ENCODE results near the gene HLF.

Gene HLF

DNA sequence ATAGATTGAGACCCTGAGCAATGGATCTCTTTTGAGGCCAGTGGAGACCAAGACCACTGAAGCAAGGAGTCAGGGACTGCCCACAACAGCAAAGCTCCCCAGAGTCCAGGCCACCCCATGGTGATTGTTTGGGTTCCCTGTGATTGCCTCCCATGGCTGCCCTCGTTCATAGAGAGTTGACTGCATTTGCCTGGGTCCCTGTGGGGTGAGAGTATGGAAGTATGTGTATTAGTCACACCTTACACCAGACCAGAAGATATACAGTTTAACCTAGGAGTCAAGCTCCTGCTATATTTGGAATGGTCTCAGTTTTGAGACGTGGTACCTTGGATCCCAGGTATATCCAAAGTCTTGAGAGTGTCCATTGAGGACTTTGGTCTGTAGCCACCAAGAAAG is 20.2 kb downstream of the HLF start:
- Histone ChIP-seq H3K27me3 (ENCODE audit: control insufficient read depth, insufficient read depth, low read length) (no peaks in the 10 kb centered on the region), H3K27ac (ENCODE audit: low read depth, low read length) (no peak overlapping the region), H3K4me3 (ENCODE audit: low read depth, low read length) (no peak overlapping the region), H3K9ac (ENCODE audit: low read length) (no peak overlapping the region), H3K4me1 (ENCODE audit: control insufficient read depth, insufficient read depth, low read length) (no peaks in the 10 kb centered on the region), H3K36me3 (ENCODE audit: control insufficient read depth, insufficient read depth, low read length) (no peaks in the 10 kb centered on the region), H3K9me3 (ENCODE audit: control insufficient read depth, insufficient read depth, low read depth, low read length) (no peaks in the 10 kb centered on the region)

- Histone ChIP-seq H3K4me3 (ENCODE audit: low read depth, low read length) (no peak overlapping the region), H3K9ac (ENCODE audit: low read length) (no peak overlapping the region), H3K9me3 (ENCODE audit: control insufficient read depth, insufficient read depth, low read depth, low read length) (no peaks in the 10 kb centered on the region), H3K27ac (ENCODE audit: low read depth, low read length) (no peak overlapping the region), H3K4me1 (ENCODE audit: control insufficient read depth, insufficient read depth, low read length) (no peaks in the 10 kb centered on the region), H3K36me3 (ENCODE audit: control insufficient read depth, insufficient read depth, low read length) (no peaks in the 10 kb centered on the region), H3K27me3 (ENCODE audit: control insufficient read depth, insufficient read depth, low read length) (no peaks in the 10 kb centered on the region)
Measured at GRCh38 chr17:55285340-55286301, 20.9 kb downstream of the HLF start.

DNA sequence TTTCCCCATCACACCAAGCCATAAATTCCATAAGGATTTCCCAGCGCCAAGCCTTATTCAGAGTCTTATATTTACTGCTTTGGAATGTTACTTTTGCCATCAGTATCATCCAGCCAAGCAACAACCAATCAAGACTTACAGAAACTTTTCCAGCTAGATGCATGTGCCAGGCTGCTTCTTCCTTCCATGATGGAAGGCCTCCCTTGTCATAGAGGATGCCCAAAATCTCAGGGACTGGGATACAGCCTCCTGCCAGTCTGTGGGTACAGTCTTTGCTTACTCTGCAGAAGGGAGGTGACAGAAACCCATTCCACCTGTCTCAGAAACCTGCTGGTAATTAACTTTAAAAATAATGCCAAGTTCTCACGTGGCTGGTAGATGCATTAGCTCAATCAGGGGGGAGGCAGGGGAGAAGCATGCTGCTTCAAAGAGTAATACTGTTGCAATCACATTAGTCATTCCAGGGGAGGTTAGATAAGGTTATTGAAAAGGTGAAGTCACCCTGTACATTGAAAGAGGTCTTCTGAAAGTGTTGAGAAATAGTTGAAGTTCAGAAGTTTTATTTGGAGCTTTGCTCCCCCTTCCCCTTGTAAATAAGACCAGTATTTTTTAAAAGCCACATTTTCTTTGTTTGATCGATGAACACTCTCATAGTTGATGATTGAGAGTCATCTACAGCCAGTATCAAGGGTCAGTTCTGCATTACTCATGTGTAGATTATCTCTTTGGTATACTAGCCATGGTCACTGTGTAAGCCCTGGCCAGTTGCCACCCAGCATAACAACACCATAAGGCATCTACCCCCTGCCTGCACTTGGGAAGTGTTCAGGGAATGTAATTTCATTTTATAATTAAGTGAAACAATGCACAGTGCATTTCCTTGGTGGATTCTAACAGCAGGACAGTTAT is 22.2 kb downstream of the HLF start:
- no peaks in the 10 kb centered on the region for H3K4me1 ChIP-seq (ENCODE audit: control insufficient read depth, insufficient read depth, low read length)
- no peak overlapping the region for H3K4me3 ChIP-seq (ENCODE audit: low read depth, low read length)
- H3K9ac ChIP-seq (ENCODE audit: low read length): no peak overlapping the region
- no peaks in the 10 kb centered on the region for H3K36me3 ChIP-seq (ENCODE audit: control insufficient read depth, insufficient read depth, low read length)
- H3K9me3 ChIP-seq (ENCODE audit: control insufficient read depth, insufficient read depth, low read depth, low read length): 0 out of 2 replicates have a peak, but pooled peaks cover 3% of the 10 kb centered on the region
- no peak overlapping the region for H3K27ac ChIP-seq (ENCODE audit: low read depth, low read length)
- no peaks in the 10 kb centered on the region for H3K27me3 ChIP-seq (ENCODE audit: control insufficient read depth, insufficient read depth, low read length)

- no peaks in the 10 kb centered on the region for H3K4me1 ChIP-seq (ENCODE audit: control insufficient read depth, insufficient read depth, low read length)
- no peak overlapping the region for H3K4me3 ChIP-seq (ENCODE audit: low read depth, low read length)
- H3K27me3 ChIP-seq (ENCODE audit: control insufficient read depth, insufficient read depth, low read length): no peaks in the 10 kb centered on the region
- H3K36me3 ChIP-seq (ENCODE audit: control insufficient read depth, insufficient read depth, low read length): no peaks in the 10 kb centered on the region
- 0 out of 2 replicates have a peak, but pooled peaks cover 3% of the 10 kb centered on the region for H3K9me3 ChIP-seq (ENCODE audit: control insufficient read depth, insufficient read depth, low read depth, low read length)
- H3K27ac ChIP-seq (ENCODE audit: low read depth, low read length): no peak overlapping the region
- no peak overlapping the region for H3K9ac ChIP-seq (ENCODE audit: low read length)
Measured at GRCh38 chr17:55288356-55289105, 23.8 kb downstream of the HLF start.

DNA sequence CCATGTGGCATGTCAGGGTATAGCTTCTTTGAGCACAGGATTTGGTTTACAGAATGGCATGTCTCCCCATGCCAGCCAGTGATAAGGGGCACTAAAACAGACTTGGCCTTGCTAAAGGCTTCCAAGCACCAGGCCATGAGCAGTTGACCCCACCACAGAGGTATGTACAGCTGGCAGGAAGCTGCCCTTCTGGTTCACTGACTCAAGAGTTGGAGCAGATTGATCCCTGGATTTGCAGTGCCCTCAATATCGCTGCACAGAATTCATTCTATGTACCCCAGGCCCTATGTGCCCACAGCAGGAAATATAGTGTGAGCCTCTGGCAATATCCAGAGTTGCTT is 24.3 kb downstream of the HLF start:
- no peak overlapping the region for H3K9ac ChIP-seq (ENCODE audit: low read length)
- no peaks in the 10 kb centered on the region for H3K27me3 ChIP-seq (ENCODE audit: control insufficient read depth, insufficient read depth, low read length)
- no peaks in the 10 kb centered on the region for H3K36me3 ChIP-seq (ENCODE audit: control insufficient read depth, insufficient read depth, low read length)
- H3K27ac ChIP-seq (ENCODE audit: low read depth, low read length): no peak overlapping the region
- no peak overlapping the region for H3K4me3 ChIP-seq (ENCODE audit: low read depth, low read length)
- H3K4me1 ChIP-seq (ENCODE audit: control insufficient read depth, insufficient read depth, low read length): no peaks in the 10 kb centered on the region
- H3K9me3 ChIP-seq (ENCODE audit: control insufficient read depth, insufficient read depth, low read depth, low read length): 0 out of 2 replicates have a peak, but pooled peaks cover 3% of the 10 kb centered on the region

- H3K9ac ChIP-seq (ENCODE audit: low read length): no peak overlapping the region
- H3K9me3 ChIP-seq (ENCODE audit: control insufficient read depth, insufficient read depth, low read depth, low read length): 0 out of 2 replicates have a peak, but pooled peaks cover 3% of the 10 kb centered on the region
- H3K27ac ChIP-seq (ENCODE audit: low read depth, low read length): no peak overlapping the region
- no peaks in the 10 kb centered on the region for H3K36me3 ChIP-seq (ENCODE audit: control insufficient read depth, insufficient read depth, low read length)
- no peaks in the 10 kb centered on the region for H3K4me1 ChIP-seq (ENCODE audit: control insufficient read depth, insufficient read depth, low read length)
- no peak overlapping the region for H3K4me3 ChIP-seq (ENCODE audit: low read depth, low read length)
- no peaks in the 10 kb centered on the region for H3K27me3 ChIP-seq (ENCODE audit: control insufficient read depth, insufficient read depth, low read length)
Measured at GRCh38 chr17:55289978-55290377, 25.2 kb downstream of the HLF start.

GRCh38 chr17:55290492-55291113 is 25.8 kb downstream of the HLF start:
- Histone ChIP-seq H3K27me3 (ENCODE audit: control insufficient read depth, insufficient read depth, low read length) (no peaks in the 10 kb centered on the region), H3K9me3 (ENCODE audit: control insufficient read depth, insufficient read depth, low read depth, low read length) (0 out of 2 replicates have a peak, but pooled peaks cover 3% of the 10 kb centered on the region), H3K4me3 (ENCODE audit: low read depth, low read length) (no peak overlapping the region), H3K9ac (ENCODE audit: low read length) (no peak overlapping the region), H3K27ac (ENCODE audit: low read depth, low read length) (no peak overlapping the region), H3K4me1 (ENCODE audit: control insufficient read depth, insufficient read depth, low read length) (no peaks in the 10 kb centered on the region), H3K36me3 (ENCODE audit: control insufficient read depth, insufficient read depth, low read length) (no peaks in the 10 kb centered on the region)

- Histone ChIP-seq H3K4me3 (ENCODE audit: low read depth, low read length) (no peak overlapping the region), H3K9ac (ENCODE audit: low read length) (no peak overlapping the region), H3K36me3 (ENCODE audit: control insufficient read depth, insufficient read depth, low read length) (no peaks in the 10 kb centered on the region), H3K4me1 (ENCODE audit: control insufficient read depth, insufficient read depth, low read length) (no peaks in the 10 kb centered on the region), H3K27ac (ENCODE audit: low read depth, low read length) (no peak overlapping the region), H3K27me3 (ENCODE audit: control insufficient read depth, insufficient read depth, low read length) (no peaks in the 10 kb centered on the region), H3K9me3 (ENCODE audit: control insufficient read depth, insufficient read depth, low read depth, low read length) (0 out of 2 replicates have a peak, but pooled peaks cover 3% of the 10 kb centered on the region)
Measured at GRCh38 chr17:55291114-55291507, 26.4 kb downstream of the HLF start.

DNA sequence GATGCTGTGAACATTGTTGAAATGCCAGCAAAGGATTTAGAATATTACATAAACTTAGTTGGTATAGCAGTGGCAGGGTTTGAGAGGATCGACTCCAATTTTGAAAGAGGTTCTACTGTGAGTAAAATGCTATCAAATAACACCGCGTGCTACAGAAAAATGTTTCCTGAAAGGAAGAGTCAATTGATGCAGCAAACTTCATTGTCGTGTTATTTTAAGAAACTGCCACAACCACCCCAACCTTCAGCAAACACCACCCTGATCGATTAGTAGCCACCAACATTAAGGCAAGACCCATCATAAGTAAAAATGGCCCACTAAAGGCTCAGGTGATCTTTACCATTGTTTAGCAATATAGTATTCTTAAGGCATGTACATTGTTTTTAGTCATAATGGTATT is 27.3 kb downstream of the HLF start:
- H3K27ac ChIP-seq (ENCODE audit: low read depth, low read length): no peak overlapping the region
- no peak overlapping the region for H3K9ac ChIP-seq (ENCODE audit: low read length)
- H3K4me1 ChIP-seq (ENCODE audit: control insufficient read depth, insufficient read depth, low read length): no peaks in the 10 kb centered on the region
- no peak overlapping the region for H3K4me3 ChIP-seq (ENCODE audit: low read depth, low read length)
- H3K9me3 ChIP-seq (ENCODE audit: control insufficient read depth, insufficient read depth, low read depth, low read length): 0 out of 2 replicates have a peak, but pooled peaks cover 3% of the 10 kb centered on the region
- H3K27me3 ChIP-seq (ENCODE audit: control insufficient read depth, insufficient read depth, low read length): no peaks in the 10 kb centered on the region
- H3K36me3 ChIP-seq (ENCODE audit: control insufficient read depth, insufficient read depth, low read length): no peaks in the 10 kb centered on the region

DNA sequence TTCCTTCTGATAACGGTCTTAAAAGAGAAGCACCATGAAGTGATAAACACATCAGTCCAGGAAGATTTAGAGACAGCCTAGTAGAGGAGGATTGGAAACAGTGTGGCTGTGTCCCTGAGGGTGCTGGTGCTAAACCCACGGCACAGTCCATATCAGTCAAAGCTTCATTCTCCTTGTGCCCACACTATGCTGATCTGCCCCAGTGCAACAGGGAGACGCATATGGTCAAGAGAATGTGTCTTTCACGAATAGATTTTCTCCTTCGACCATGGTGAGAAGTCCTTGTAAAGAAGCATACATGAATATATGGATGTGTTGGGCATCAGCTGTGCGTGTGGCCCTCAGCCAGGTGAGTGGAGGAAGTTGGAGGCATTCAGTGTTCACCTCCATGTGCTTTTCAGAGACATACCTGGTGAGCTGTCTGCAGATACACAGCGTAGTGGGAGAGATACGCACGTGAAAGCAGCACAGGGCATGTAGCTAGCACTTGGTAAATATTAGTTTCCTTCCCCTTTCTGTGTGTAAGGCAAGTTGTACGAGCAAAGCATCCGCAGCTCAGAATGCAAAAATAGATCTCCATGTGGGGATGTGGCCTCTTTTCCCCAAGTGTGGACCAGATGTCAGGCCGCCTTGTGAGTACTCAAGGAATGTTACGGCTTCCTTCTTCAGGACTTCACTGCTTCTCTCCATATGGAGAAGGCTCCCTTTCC is 29.4 kb downstream of the HLF start:
- Histone ChIP-seq H3K27ac (ENCODE audit: low read depth, low read length) (no peak overlapping the region), H3K4me3 (ENCODE audit: low read depth, low read length) (no peak overlapping the region), H3K27me3 (ENCODE audit: control insufficient read depth, insufficient read depth, low read length) (no peaks in the 10 kb centered on the region), H3K4me1 (ENCODE audit: control insufficient read depth, insufficient read depth, low read length) (no peaks in the 10 kb centered on the region), H3K9ac (ENCODE audit: low read length) (no peak overlapping the region), H3K36me3 (ENCODE audit: control insufficient read depth, insufficient read depth, low read length) (no peaks in the 10 kb centered on the region), H3K9me3 (ENCODE audit: control insufficient read depth, insufficient read depth, low read depth, low read length) (0 out of 2 replicates have a peak, but pooled peaks cover 3% of the 10 kb centered on the region)
